Sciatic nerve (tissue), 2 donors: ENCODE data around the gene PCDH12. TPM values are rescaled to one million over a fixed set of nuclear protein-coding genes. Genes with fewer than 3 reads are reported as not detected.
A peak's percentile ranks its signal among the peaks of the same experiment; 100 is the strongest.

Experiments
- ATAC-seq: fragments of 200-7000 bp; cut with Tn5 transposase; one replicate; pipeline ENCODE4 v1.9.1; 2020; ENCODE audit warnings: mild to moderate bottlenecking, moderate library complexity
- DNase-seq: peaks from one replicate; pipeline ENCODE4 v3.0.0-alpha.2; 2020; ENCODE audit warnings: low spot score
- intact Hi-C: fragments of 100-400 bp; cut with DNase I; formaldehyde crosslinking; loops from one replicate; pipeline ENCODE4 v1.14.2; 2022
- total RNA-seq: library from RNA; stranded (reverse); fragmentation: NEBNext Ultra II Directional; extraction: Animal tissue kit (Norgen Biotek cat#: 25700); gene quantifications from one replicate; pipeline ENCODE4 v1.2.1, GENCODE V29; 2021
- donor health status: DM: no; HTN: no; CAD: no.
- donor health status: DM: no; HTN: no; CAD: no.

The PCDH12 gene
- total RNA-seq = 7.0 TPM

- intact Hi-C loops = loop anchor here (5.0 kb wide), 2 partner anchors 266 to 886 kb away; no protein-coding TSS in a partner anchor
- DNase-seq = no peak
- peak; percentile 37 for ATAC-seq
Observed at GRCh38 chr5:141958113-141958512, at the start of gene PCDH12. Gene PCDH12, minus strand, starts transcription at chr5:141958202. Its CDS starts 351 bp downstream, at chr5:141957851.

- ATAC-seq (no peak), DNase-seq (no peak)
- intact Hi-C loops = no loop called here
Observed at GRCh38 chr5:142007237-142007544, 49.2 kb upstream of the PCDH12 start.

GRCh38 chr5:142006363-142007236, 48.6 kb upstream of the PCDH12 start:
- intact Hi-C loops = no loop called here
- DNase-seq = no peak
- no peak for ATAC-seq

- DNase-seq (no peak), ATAC-seq (no peak)
- intact Hi-C loops = no loop called here
Observed at GRCh38 chr5:142003266-142003800, 45.3 kb upstream of the PCDH12 start.

GRCh38 chr5:142000704-142001484, 42.9 kb upstream of the PCDH12 start:
- DNase-seq (no peak), ATAC-seq (no peak)
- intact Hi-C loops = no loop called here

GRCh38 chr5:142000173-142000572, 42.2 kb upstream of the PCDH12 start:
- no peak for ATAC-seq
- intact Hi-C loops = no loop called here
- DNase-seq = no peak

- DNase-seq (no peak), ATAC-seq (no peak)
- intact Hi-C loops = no loop called here
Observed at GRCh38 chr5:141997358-141997960, 39.5 kb upstream of the PCDH12 start.

GRCh38 chr5:141995656-141996055, 37.7 kb upstream of the PCDH12 start:
- ATAC-seq (no peak), DNase-seq (no peak)
- intact Hi-C loops = no loop called here

GRCh38 chr5:141994511-141995136, 36.6 kb upstream of the PCDH12 start:
- ATAC-seq = peak; percentile 85
- intact Hi-C loops = loop anchor here (5.0 kb wide), 1 partner anchor 148 kb away; no protein-coding TSS in a partner anchor
- DNase-seq = no peak

GRCh38 chr5:141992349-141992963, 34.5 kb upstream of the PCDH12 start:
- intact Hi-C loops = loop anchor here (5.0 kb wide), 1 partner anchor 150 kb away; no protein-coding TSS in a partner anchor
- DNase-seq (peak; percentile 87), ATAC-seq (peak; percentile 76)

GRCh38 chr5:141989720-141990119, 31.7 kb upstream of the PCDH12 start:
- DNase-seq = no peak
- intact Hi-C loops = loop anchor here (5.0 kb wide), 1 partner anchor 153 kb away; no protein-coding TSS in a partner anchor
- ATAC-seq = no peak

GRCh38 chr5:141986072-141986471, 28.1 kb upstream of the PCDH12 start:
- ATAC-seq = no peak
- DNase-seq = no peak
- intact Hi-C loops = no loop called here

- intact Hi-C loops = no loop called here
- DNase-seq (no peak), ATAC-seq (no peak)
Observed at GRCh38 chr5:141982626-141983025, 24.6 kb upstream of the PCDH12 start.

GRCh38 chr5:141978389-141978788, 20.4 kb upstream of the PCDH12 start:
- intact Hi-C loops = no loop called here
- ATAC-seq (no peak), DNase-seq (no peak)

- no peak for ATAC-seq
- no peak for DNase-seq
- intact Hi-C loops = no loop called here
Observed at GRCh38 chr5:141976176-141976575, 18.2 kb upstream of the PCDH12 start.

GRCh38 chr5:141973871-141974595, 16.0 kb upstream of the PCDH12 start:
- intact Hi-C loops = no loop called here
- no peak for ATAC-seq
- no peak for DNase-seq

GRCh38 chr5:141969783-141970771, 12.1 kb upstream of the PCDH12 start:
- intact Hi-C loops = loop anchor here (10.0 kb wide), 1 partner anchor 95 kb away; the partner anchor contains the start of gene PCDH1
- no peak for ATAC-seq
- no peak for DNase-seq
